ENCODE data around the gene GRIP1. TPM values are rescaled to one million over a fixed set of nuclear protein-coding genes. Genes with fewer than 3 reads are reported as not detected.

Gene GRIP1
- total and polyA plus RNA-seq, 2 experiments from 2014 or later = 5.1 to 13.7 TPM

DNA sequence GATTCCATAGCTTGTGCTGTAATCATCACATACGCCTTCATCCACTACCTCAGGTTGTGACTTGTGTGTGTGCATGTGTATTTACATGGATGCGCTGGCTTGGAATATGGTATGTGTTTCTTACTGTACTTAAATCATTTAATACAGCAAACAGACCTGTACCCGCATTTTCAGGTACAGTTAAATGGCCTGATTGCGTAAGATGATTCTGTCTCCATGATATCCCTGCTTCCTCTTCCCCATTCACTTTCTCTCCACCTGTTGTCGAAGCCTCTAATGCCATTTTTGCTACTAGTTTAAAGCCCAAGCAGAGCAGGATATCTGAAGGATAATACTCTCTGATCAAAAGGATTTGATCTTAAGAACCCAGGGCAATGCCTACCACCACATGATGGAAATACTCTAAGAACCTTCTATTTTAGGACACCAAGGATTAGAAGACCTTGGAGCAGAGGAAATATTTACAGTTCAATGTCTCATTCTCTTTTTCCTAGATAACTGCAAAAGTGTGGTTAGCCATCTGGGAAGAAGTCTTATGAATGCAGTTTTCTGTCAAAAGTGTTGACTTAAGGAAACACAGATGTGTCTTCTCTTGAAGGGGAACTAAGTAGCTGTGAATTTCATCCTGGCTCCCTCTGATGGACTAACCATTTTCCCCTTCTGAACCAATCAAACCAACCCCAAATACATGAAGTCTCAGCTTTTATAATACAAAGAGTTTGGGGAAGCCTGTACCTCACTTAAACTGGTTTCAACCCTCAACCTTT is 297.9 kb downstream of the GRIP1 start:
- Histone ChIP-seq H4K20me1 (replicated peaks; ENCODE audit: insufficient read depth) (no peaks in the 10 kb centered on the region), H3K79me2 (replicated peaks; ENCODE audit: insufficient read depth) (no peaks in the 10 kb centered on the region), H3K27me3 (ENCODE audit: insufficient read depth) (no peaks in the 10 kb centered on the region), H2AFZ (no peak overlapping the region), H3K4me3 (no peak overlapping the region), H3K36me3 (ENCODE audit: insufficient read depth) (no peaks in the 10 kb centered on the region), H3K4me1 (ENCODE audit: insufficient read depth) (no peaks in the 10 kb centered on the region), H3K27ac (ENCODE audit: low read depth) (no peak overlapping the region), H3K9me2 (ENCODE audit: insufficient read depth) (no peaks in the 10 kb centered on the region; the same call in 1 of the 2 replicates), H3F3A (replicated peaks; ENCODE audit: low read depth) (no peaks in the 10 kb centered on the region), H3K4me2 (no peak overlapping the region)
- Mint-ChIP-seq H3K27ac (no peak overlapping the region), H3K36me3 (ENCODE audit: low read depth) (no peaks in the 10 kb centered on the region), H3K9me3 (no peaks in the 10 kb centered on the region), H3K4me1 (0 out of 3 replicates have a peak, but pooled peaks cover 4% of the 10 kb centered on the region), H3K4me3 (no peak overlapping the region), H3K27me3 (ENCODE audit: insufficient read depth, low read depth, poor library complexity) (no peaks in the 10 kb centered on the region)
- DNase-seq (ENCODE audit: low spot score) (no peak), ATAC-seq (no peak)
- no peak for TF ChIP-seq CTCF (conservative IDR thresholded peaks at IDR 0.05; ENCODE audit: low read depth in 2 of 2)
- TF ChIP-seq JUNB (IDR thresholded peaks at IDR 0.05; ENCODE audit: unreplicated experiment) = no peak
- no peak for TF ChIP-seq EZH2phosphoT487 (IDR thresholded peaks at IDR 0.05; ENCODE audit: unreplicated experiment)
- TF ChIP-seq, protein P1, sequence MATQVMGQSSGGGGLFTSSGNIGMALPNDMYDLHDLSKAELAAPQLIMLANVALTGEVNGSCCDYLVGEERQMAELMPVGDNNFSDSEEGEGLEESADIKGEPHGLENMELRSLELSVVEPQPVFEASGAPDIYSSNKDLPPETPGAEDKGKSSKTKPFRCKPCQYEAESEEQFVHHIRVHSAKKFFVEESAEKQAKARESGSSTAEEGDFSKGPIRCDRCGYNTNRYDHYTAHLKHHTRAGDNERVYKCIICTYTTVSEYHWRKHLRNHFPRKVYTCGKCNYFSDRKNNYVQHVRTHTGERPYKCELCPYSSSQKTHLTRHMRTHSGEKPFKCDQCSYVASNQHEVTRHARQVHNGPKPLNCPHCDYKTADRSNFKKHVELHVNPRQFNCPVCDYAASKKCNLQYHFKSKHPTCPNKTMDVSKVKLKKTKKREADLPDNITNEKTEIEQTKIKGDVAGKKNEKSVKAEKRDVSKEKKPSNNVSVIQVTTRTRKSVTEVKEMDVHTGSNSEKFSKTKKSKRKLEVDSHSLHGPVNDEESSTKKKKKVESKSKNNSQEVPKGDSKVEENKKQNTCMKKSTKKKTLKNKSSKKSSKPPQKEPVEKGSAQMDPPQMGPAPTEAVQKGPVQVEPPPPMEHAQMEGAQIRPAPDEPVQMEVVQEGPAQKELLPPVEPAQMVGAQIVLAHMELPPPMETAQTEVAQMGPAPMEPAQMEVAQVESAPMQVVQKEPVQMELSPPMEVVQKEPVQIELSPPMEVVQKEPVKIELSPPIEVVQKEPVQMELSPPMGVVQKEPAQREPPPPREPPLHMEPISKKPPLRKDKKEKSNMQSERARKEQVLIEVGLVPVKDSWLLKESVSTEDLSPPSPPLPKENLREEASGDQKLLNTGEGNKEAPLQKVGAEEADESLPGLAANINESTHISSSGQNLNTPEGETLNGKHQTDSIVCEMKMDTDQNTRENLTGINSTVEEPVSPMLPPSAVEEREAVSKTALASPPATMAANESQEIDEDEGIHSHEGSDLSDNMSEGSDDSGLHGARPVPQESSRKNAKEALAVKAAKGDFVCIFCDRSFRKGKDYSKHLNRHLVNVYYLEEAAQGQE (IDR thresholded peaks at IDR 0.05; ENCODE audit: unreplicated experiment) = no peak
- TF ChIP-seq ETS1 (IDR thresholded peaks at IDR 0.05) = no peak
- TF ChIP-seq ZNF462 (CRISPR knock-in tag; IDR thresholded peaks at IDR 0.05) = no peak
- TF ChIP-seq POLR2AphosphoS5 (IDR thresholded peaks at IDR 0.05; ENCODE audit: low read depth) = no peak
- TF ChIP-seq ZNF331 (CRISPR knock-in tag; IDR thresholded peaks at IDR 0.05; ENCODE audit: low read depth) = no peak
- TF ChIP-seq NANOG (IDR thresholded peaks at IDR 0.05; ENCODE audit: borderline replicate concordance) = no peak
- no peak for TF ChIP-seq ZNF114 (CRISPR knock-in tag; IDR thresholded peaks at IDR 0.05)
- no peak for TF ChIP-seq EZH2 (IDR thresholded peaks at IDR 0.05; ENCODE audit: low read depth, unreplicated experiment)
- TF ChIP-seq STAT1 (IDR thresholded peaks at IDR 0.05; ENCODE audit: unreplicated experiment) = no peak
- TF ChIP-seq CREB1 (CRISPR knock-in tag; IDR thresholded peaks at IDR 0.05; ENCODE audit: low read depth) = no peak
